ENCODE measurements around the gene PRF1. TPM values are rescaled to one million over a fixed set of nuclear protein-coding genes. Genes with fewer than 3 reads are reported as not detected.
"Not testable (repeated sequence)": the region's sequence is repeated elsewhere in the genome, so short reads cannot be mapped to it uniquely, and the experiment has no call there.

PRF1 gene
- total RNA-seq, result 1 to 10 TPM; 2.7 to 4.3 TPM
- long read RNA-seq, partial matches to known transcripts, result 0 of 4 reads
- long read RNA-seq, other reads (novel, unspliced or antisense), result 0 of 4 reads

GRCh38 chr10:70602665-70603448 is at the start of gene PRF1:
PRF1 (minus strand) TSS chr10:70602741; CDS start chr10:70600902, 1,839 bp downstream.
- DNase-seq (peak; percentile 38 to 52), ATAC-seq (peak; percentile 48)
- intact Hi-C loops (cut with DNase I, micrococcal nuclease), result no loop called here

- DNase-seq (no peak), ATAC-seq (no peak)
- intact Hi-C loops (cut with DNase I, micrococcal nuclease), result no loop called here
Measured at GRCh38 chr10:70651661-70652060, 49.1 kb upstream of the PRF1 start.

- ATAC-seq, result no peak
- intact Hi-C loops (cut with DNase I, micrococcal nuclease), result no loop called here
- DNase-seq, result no peak
Measured at GRCh38 chr10:70650718-70651117, 48.2 kb upstream of the PRF1 start.

GRCh38 chr10:70650104-70650503 is 47.6 kb upstream of the PRF1 start:
- intact Hi-C loops (cut with DNase I, micrococcal nuclease), result no loop called here
- ATAC-seq, result no peak
- DNase-seq, result no peak

- intact Hi-C loops (cut with DNase I, micrococcal nuclease), result no loop called here
- no peak for ATAC-seq
- DNase-seq, result no peak
Measured at GRCh38 chr10:70649526-70649925, 47.0 kb upstream of the PRF1 start.

- DNase-seq (no peak), ATAC-seq (no peak)
- intact Hi-C loops (cut with DNase I, micrococcal nuclease), result no loop called here
Measured at GRCh38 chr10:70648427-70648826, 45.9 kb upstream of the PRF1 start.

GRCh38 chr10:70647086-70647485 is 44.5 kb upstream of the PRF1 start:
- intact Hi-C loops (cut with DNase I, micrococcal nuclease), result no loop called here
- no peak for DNase-seq
- no peak for ATAC-seq

GRCh38 chr10:70644959-70645358 is 42.4 kb upstream of the PRF1 start:
- ATAC-seq; intact Hi-C loops (cut with DNase I, micrococcal nuclease); DNase-seq: not testable (repeated sequence)

- DNase-seq; ATAC-seq; intact Hi-C loops (cut with DNase I, micrococcal nuclease): not testable (repeated sequence)
Measured at GRCh38 chr10:70643272-70643671, 40.7 kb upstream of the PRF1 start.

GRCh38 chr10:70639640-70640383 is 37.3 kb upstream of the PRF1 start:
- DNase-seq; ATAC-seq; intact Hi-C loops (cut with DNase I, micrococcal nuclease): not testable (repeated sequence)

- DNase-seq; intact Hi-C loops (cut with DNase I, micrococcal nuclease): not testable (repeated sequence)
- ATAC-seq, result peak; percentile 49
Measured at GRCh38 chr10:70634515-70634914, 32.0 kb upstream of the PRF1 start.

GRCh38 chr10:70634011-70634410 is 31.5 kb upstream of the PRF1 start:
- intact Hi-C loops (cut with DNase I, micrococcal nuclease), result no loop called here
- ATAC-seq (peak; percentile 65), DNase-seq (no peak)

GRCh38 chr10:70631735-70632134 is 29.2 kb upstream of the PRF1 start:
- DNase-seq; intact Hi-C loops (cut with DNase I, micrococcal nuclease); ATAC-seq: not testable (repeated sequence)

- intact Hi-C loops (cut with DNase I, micrococcal nuclease), result no loop called here
- DNase-seq, result no peak
- ATAC-seq, result no peak
Measured at GRCh38 chr10:70629338-70629737, 26.8 kb upstream of the PRF1 start.

GRCh38 chr10:70626056-70626455 is 23.5 kb upstream of the PRF1 start:
- no peak for ATAC-seq
- intact Hi-C loops (cut with DNase I, micrococcal nuclease), result no loop called here

GRCh38 chr10:70622981-70623844 is 20.7 kb upstream of the PRF1 start:
- intact Hi-C loops (cut with DNase I, micrococcal nuclease), result no loop called here
- ATAC-seq (no peak), DNase-seq (no peak)

More at GRCh38 chr10:70626056-70626455, 23.5 kb upstream of the PRF1 start:
- DNase-seq, result no peak

GRCh38 chr10:70622541-70622940 is 20.0 kb upstream of the PRF1 start:
- DNase-seq, result no peak
- intact Hi-C loops (cut with DNase I, micrococcal nuclease), result no loop called here
- no peak for ATAC-seq

GRCh38 chr10:70621503-70622078 is 19.1 kb upstream of the PRF1 start:
- ATAC-seq, result no peak
- DNase-seq, result no peak
- intact Hi-C loops (cut with DNase I, micrococcal nuclease), result no loop called here

- intact Hi-C loops (cut with DNase I, micrococcal nuclease), result no loop called here
- no peak for DNase-seq
- no peak for ATAC-seq
Measured at GRCh38 chr10:70620020-70620289, 17.4 kb upstream of the PRF1 start.

Data from left colon (tissue), 2 donors.